ENCODE results near the gene ITGA2. TPM values are rescaled to one million over a fixed set of nuclear protein-coding genes. Genes with fewer than 3 reads are reported as not detected.

The ITGA2 gene
- total RNA-seq, 3 donors from 2014 or later: 8.0 to 20.3 (median 17.6) TPM

DNA sequence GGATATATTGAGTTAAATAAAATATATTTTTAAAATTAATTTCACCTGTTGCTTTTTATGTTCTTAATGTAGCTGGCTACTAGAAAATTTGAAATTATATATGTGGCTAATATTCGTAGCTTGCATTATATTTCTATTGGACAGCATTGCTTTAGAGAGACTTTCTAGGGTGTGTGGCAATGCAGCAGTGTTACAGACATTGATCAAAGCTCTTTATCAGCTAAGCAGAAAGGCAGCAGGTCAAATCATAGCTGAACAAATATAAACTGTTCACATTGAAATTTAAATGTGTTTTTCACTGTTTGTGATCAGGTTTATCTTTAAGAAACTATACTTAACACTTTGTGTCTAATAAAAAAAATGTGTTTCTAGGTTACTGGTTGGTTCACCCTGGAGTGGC is 52.6 kb downstream of the ITGA2 start:
- no peak for DNase-seq
- intact Hi-C loops (cut with DNase I, micrococcal nuclease): no loop called here
- Histone ChIP-seq H3K36me3 (ENCODE audit: low read depth) (no peaks in the 10 kb centered on the region), H3K4me3 (no peak overlapping the region), H3K4me1 (ENCODE audit: low read depth) (no peaks in the 10 kb centered on the region), H3K9me3 (no peaks in the 10 kb centered on the region)
- no peak for ATAC-seq
- TF ChIP-seq, protein P1, sequence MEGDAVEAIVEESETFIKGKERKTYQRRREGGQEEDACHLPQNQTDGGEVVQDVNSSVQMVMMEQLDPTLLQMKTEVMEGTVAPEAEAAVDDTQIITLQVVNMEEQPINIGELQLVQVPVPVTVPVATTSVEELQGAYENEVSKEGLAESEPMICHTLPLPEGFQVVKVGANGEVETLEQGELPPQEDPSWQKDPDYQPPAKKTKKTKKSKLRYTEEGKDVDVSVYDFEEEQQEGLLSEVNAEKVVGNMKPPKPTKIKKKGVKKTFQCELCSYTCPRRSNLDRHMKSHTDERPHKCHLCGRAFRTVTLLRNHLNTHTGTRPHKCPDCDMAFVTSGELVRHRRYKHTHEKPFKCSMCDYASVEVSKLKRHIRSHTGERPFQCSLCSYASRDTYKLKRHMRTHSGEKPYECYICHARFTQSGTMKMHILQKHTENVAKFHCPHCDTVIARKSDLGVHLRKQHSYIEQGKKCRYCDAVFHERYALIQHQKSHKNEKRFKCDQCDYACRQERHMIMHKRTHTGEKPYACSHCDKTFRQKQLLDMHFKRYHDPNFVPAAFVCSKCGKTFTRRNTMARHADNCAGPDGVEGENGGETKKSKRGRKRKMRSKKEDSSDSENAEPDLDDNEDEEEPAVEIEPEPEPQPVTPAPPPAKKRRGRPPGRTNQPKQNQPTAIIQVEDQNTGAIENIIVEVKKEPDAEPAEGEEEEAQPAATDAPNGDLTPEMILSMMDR (IDR thresholded peaks at IDR 0.05): no peak

DNA sequence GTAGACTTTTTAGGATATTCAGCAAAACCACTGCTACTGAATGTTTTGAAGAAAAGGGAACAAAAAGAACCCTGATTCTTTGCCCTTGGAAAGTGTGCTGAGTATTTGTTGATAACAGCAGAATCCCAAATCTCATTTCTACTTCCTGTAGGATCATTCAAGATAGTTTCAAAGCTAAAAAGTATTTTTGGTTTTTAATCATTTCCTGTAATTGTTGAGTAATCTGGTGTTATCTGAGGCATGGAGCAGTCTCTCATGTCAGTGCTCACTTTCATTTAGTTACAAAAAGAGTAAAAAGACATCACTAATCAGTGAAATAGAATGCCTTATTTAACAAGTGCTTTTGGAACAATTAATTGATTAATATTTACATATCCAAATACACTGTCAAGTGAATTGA is 56.1 kb downstream of the ITGA2 start:
- Histone ChIP-seq H3K9me3 (no peaks in the 10 kb centered on the region), H3K4me1 (ENCODE audit: low read depth) (no peaks in the 10 kb centered on the region), H3K4me3 (no peak overlapping the region), H3K36me3 (ENCODE audit: low read depth) (no peaks in the 10 kb centered on the region)
- DNase-seq: no peak
- intact Hi-C loops (cut with DNase I, micrococcal nuclease): no loop called here
- TF ChIP-seq, protein P1 (IDR thresholded peaks at IDR 0.05): no peak
- ATAC-seq: no peak

DNA sequence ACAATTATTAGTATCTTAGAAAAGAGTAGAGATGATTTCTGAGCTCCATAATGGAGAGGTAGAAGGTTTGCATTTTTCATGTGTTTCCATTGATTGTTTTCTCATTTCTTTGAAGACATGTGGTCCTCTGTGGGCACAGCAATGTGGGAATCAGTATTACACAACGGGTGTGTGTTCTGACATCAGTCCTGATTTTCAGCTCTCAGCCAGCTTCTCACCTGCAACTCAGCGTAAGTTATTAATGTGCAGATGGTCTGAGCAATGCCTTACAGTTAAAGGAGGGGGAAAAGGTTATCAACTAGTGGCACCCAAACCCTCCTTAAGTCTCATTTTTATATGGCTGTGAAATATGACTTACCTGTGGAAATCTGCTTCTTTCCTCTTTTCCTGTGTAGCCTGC is 59.1 kb downstream of the ITGA2 start:
- Histone ChIP-seq H3K9me3 (no peaks in the 10 kb centered on the region), H3K4me3 (no peak overlapping the region), H3K4me1 (ENCODE audit: low read depth) (no peaks in the 10 kb centered on the region), H3K36me3 (ENCODE audit: low read depth) (no peaks in the 10 kb centered on the region)
- no peak for DNase-seq
- ATAC-seq: no peak
- intact Hi-C loops (cut with DNase I, micrococcal nuclease): no loop called here
- TF ChIP-seq, protein P1 (IDR thresholded peaks at IDR 0.05): no peak

DNA sequence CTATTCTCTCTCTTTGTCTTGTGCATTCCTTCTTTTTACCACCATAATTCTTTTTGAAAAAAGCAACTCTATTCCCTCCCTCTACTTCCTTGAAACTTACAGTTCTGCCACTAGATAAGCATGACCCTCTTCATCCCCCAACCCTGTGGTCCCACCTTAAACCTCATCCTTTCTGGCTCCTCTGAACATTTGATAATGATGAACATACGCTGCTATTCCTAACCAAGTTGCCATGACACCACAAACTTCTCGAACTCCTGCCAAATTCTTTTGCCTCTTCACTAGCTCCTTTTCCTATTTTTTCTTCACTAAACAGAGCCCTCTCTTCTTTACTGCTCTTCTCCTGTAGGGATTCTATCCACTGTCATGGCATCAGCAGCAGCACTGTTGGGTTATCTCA is 63.3 kb downstream of the ITGA2 start:
- Histone ChIP-seq H3K9me3 (no peaks in the 10 kb centered on the region), H3K4me1 (ENCODE audit: low read depth) (no peaks in the 10 kb centered on the region), H3K4me3 (no peak overlapping the region), H3K36me3 (ENCODE audit: low read depth) (no peaks in the 10 kb centered on the region)
- ATAC-seq (no peak), DNase-seq (no peak)
- TF ChIP-seq, protein P1 (IDR thresholded peaks at IDR 0.05): no peak
- intact Hi-C loops (cut with DNase I, micrococcal nuclease): no loop called here

DNA sequence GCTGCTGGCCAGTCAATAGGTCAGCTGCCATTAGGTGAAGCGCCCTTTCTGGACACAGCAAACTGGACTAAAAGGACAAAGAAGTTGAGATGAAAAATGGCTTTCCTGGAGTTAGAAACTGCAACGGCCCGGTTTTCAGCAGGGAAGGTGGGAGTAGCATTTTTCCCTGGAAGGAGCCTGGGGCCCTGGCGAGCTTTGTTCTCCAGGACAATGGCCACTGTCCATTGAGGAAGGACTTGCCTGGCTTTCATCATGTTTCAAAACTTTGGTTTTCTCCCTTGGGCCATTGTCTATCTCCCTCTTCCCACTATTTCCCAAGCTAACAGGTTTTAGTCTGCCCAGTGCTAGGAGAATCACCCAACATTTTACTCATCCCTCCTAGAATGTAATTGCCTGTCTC is 64.2 kb downstream of the ITGA2 start:
- intact Hi-C loops (cut with DNase I, micrococcal nuclease): no loop called here
- no peaks in the 10 kb centered on the region for H3K4me1 ChIP-seq (ENCODE audit: low read depth)
- no peaks in the 10 kb centered on the region for H3K9me3 ChIP-seq
- DNase-seq (no peak), ATAC-seq (no peak)
- no peak overlapping the region for H3K4me3 ChIP-seq
- TF ChIP-seq, protein P1 (IDR thresholded peaks at IDR 0.05): no peak
- no peaks in the 10 kb centered on the region for H3K36me3 ChIP-seq (ENCODE audit: low read depth)

DNA sequence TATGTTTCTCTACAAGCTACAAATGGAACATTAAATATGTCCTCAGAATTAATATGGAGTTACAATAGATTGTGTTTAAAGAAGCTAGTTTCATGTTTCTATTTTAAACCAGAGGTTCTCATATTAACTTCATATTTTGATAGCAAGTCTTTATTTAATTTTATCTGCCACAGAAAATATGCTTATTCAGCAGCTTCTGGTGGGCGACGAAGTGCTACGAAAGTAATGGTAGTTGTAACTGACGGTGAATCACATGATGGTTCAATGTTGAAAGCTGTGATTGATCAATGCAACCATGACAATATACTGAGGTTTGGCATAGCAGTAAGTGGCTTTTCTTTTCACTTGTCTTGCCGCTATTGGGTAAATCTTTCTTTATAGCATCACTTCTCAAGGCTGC is 66.2 kb downstream of the ITGA2 start:
- TF ChIP-seq, protein P1 (IDR thresholded peaks at IDR 0.05): no peak
- Histone ChIP-seq H3K4me1 (ENCODE audit: low read depth) (no peaks in the 10 kb centered on the region), H3K4me3 (no peak overlapping the region), H3K36me3 (ENCODE audit: low read depth) (no peaks in the 10 kb centered on the region), H3K9me3 (no peaks in the 10 kb centered on the region)
- DNase-seq (no peak), ATAC-seq (no peak)
- intact Hi-C loops (cut with DNase I, micrococcal nuclease): no loop called here
